Loucy (cell line): ENCODE measurements around the gene TTC14.

Experiments used
- H2AFZ ChIP-seq: fragments of 200-600 bp; sonication (generic); 2 replicates; pipeline ENCODE4 v1.6.0; 2016; ENCODE audit warnings: antibody characterized with exemption, mild to moderate bottlenecking, low read length, moderate library complexity
- H3F3A ChIP-seq: fragments of 200-600 bp; 2 replicates; pipeline ENCODE4 v1.6.0; 2016; ENCODE audit warnings: antibody characterized with exemption, low read depth, mild to moderate bottlenecking
- H3K27me3 ChIP-seq: fragments of 200-600 bp; sonication (generic); 2 replicates; pipeline ENCODE4 v1.6.1; 2014; ENCODE audit warnings: low read length, mild to moderate bottlenecking; ENCODE audit not compliant: insufficient read depth, poor library complexity, severe bottlenecking
- H3K36me3 ChIP-seq: fragments of 200-600 bp; sonication (generic); 2 replicates; pipeline ENCODE4 v1.6.1; 2016; ENCODE audit warnings: low read length; ENCODE audit not compliant: insufficient read depth
- H3K4me1 ChIP-seq: fragments of 200-600 bp; sonication (generic); 2 replicates; pipeline ENCODE4 v1.5.1; 2014; ENCODE audit warnings: low read length, mild to moderate bottlenecking; ENCODE audit not compliant: insufficient read depth, poor library complexity, severe bottlenecking
- H3K4me2 ChIP-seq: fragments of 200-600 bp; sonication (generic); 2 replicates; pipeline ENCODE4 v1.6.0; 2014; ENCODE audit warnings: antibody characterized with exemption, low read length, low read depth, mild to moderate bottlenecking; ENCODE audit not compliant: poor library complexity, severe bottlenecking
- H3K4me3 ChIP-seq: fragments of 200-600 bp; sonication (generic); 2 replicates; pipeline ENCODE4 v1.5.1; 2014; ENCODE audit warnings: low read length, mild to moderate bottlenecking, mixed read lengths; ENCODE audit not compliant: poor library complexity, severe bottlenecking
- H3K79me2 ChIP-seq: fragments of 200-600 bp; sonication (generic); 2 replicates; pipeline ENCODE4 v1.6.1; 2014; ENCODE audit warnings: low read length; ENCODE audit not compliant: insufficient read depth
- H3K9ac ChIP-seq: fragments of 200-600 bp; sonication (generic); 2 replicates; pipeline ENCODE4 v1.6.0; 2014; ENCODE audit warnings: mild to moderate bottlenecking, low read depth, low read length, moderate library complexity; ENCODE audit not compliant: poor library complexity, severe bottlenecking
- H3K9me2 ChIP-seq: fragments of 200-600 bp; sonication (generic); replicated peaks from 2 replicates; pipeline ENCODE4 v1.6.1; 2016; ENCODE audit warnings: low read depth, low read length, mixed read lengths
- H3K9me3 ChIP-seq: fragments of 200-600 bp; sonication (generic); 2 replicates; pipeline ENCODE4 v1.6.1; 2014; ENCODE audit warnings: mild to moderate bottlenecking, antibody characterized with exemption, low read length, low read depth; ENCODE audit not compliant: insufficient read depth
- H4K20me1 ChIP-seq: fragments of 200-600 bp; sonication (generic); 2 replicates; pipeline ENCODE4 v1.6.0; 2014; ENCODE audit warnings: antibody characterized with exemption, low read length, mild to moderate bottlenecking; ENCODE audit not compliant: insufficient read depth, poor library complexity, severe bottlenecking
- EZH2phosphoT487 ChIP-seq: fragments of 200-600 bp; IDR thresholded peaks from 2 replicates; pipeline ENCODE4 v1.6.1; 2018; ENCODE audit warnings: antibody characterized with exemption, mild to moderate bottlenecking, moderate library complexity, borderline replicate concordance
- TF ChIP-seq, protein P1 (sequence below): fragments of 200-600 bp; sonication (generic); conservative IDR thresholded peaks from 2 replicates; pipeline ENCODE4 v1.5.1; 2014; ENCODE audit warnings: mild to moderate bottlenecking, antibody characterized with exemption, low read length

TTC14 gene

GRCh38 chr3:180570238-180570637, 31.7 kb upstream of the TTC14 start:
- Histone ChIP-seq H3F3A (no peaks in the 10 kb centered on the region), H3K9ac (no peak overlapping the region), H3K4me1 (no peaks in the 10 kb centered on the region), H3K27me3 (no peaks in the 10 kb centered on the region), H3K9me2 (no peaks in the 10 kb centered on the region), H3K9me3 (no peaks in the 10 kb centered on the region), H3K4me3 (no peak overlapping the region), H3K36me3 (no peaks in the 10 kb centered on the region), H3K79me2 (no peaks in the 10 kb centered on the region), H3K4me2 (no peak overlapping the region), H2AFZ (no peak overlapping the region), H4K20me1 (no peaks in the 10 kb centered on the region)
- TF ChIP-seq, protein P1, sequence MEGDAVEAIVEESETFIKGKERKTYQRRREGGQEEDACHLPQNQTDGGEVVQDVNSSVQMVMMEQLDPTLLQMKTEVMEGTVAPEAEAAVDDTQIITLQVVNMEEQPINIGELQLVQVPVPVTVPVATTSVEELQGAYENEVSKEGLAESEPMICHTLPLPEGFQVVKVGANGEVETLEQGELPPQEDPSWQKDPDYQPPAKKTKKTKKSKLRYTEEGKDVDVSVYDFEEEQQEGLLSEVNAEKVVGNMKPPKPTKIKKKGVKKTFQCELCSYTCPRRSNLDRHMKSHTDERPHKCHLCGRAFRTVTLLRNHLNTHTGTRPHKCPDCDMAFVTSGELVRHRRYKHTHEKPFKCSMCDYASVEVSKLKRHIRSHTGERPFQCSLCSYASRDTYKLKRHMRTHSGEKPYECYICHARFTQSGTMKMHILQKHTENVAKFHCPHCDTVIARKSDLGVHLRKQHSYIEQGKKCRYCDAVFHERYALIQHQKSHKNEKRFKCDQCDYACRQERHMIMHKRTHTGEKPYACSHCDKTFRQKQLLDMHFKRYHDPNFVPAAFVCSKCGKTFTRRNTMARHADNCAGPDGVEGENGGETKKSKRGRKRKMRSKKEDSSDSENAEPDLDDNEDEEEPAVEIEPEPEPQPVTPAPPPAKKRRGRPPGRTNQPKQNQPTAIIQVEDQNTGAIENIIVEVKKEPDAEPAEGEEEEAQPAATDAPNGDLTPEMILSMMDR = no peak
- TF ChIP-seq EZH2phosphoT487 = no peak

- Histone ChIP-seq H3K9me3 (no peaks in the 10 kb centered on the region), H2AFZ (no peak overlapping the region), H3K4me3 (no peak overlapping the region), H3K36me3 (no peaks in the 10 kb centered on the region), H3F3A (no peaks in the 10 kb centered on the region), H3K27me3 (no peaks in the 10 kb centered on the region), H3K4me1 (no peaks in the 10 kb centered on the region), H3K79me2 (no peaks in the 10 kb centered on the region), H4K20me1 (no peaks in the 10 kb centered on the region), H3K9me2 (no peaks in the 10 kb centered on the region), H3K4me2 (no peak overlapping the region), H3K9ac (no peak overlapping the region)
- TF ChIP-seq EZH2phosphoT487 = no peak
- TF ChIP-seq, protein P1 = no peak
These were observed 29.9 kb upstream of the TTC14 start for GRCh38 chr3:180571831-180572598.

- Histone ChIP-seq H3K27me3 (no peaks in the 10 kb centered on the region), H3K9me3 (no peaks in the 10 kb centered on the region), H3K79me2 (no peaks in the 10 kb centered on the region), H4K20me1 (no peaks in the 10 kb centered on the region), H3K4me1 (no peaks in the 10 kb centered on the region), H2AFZ (no peak overlapping the region), H3K4me2 (no peak overlapping the region), H3K9me2 (no peaks in the 10 kb centered on the region), H3K36me3 (no peaks in the 10 kb centered on the region), H3K4me3 (no peak overlapping the region), H3K9ac (no peak overlapping the region), H3F3A (no peaks in the 10 kb centered on the region)
- TF ChIP-seq, protein P1 = no peak
These were observed 26.4 kb upstream of the TTC14 start for GRCh38 chr3:180575571-180575970.
